ENCODE results near the gene ATL3. TPM values are rescaled to one million over a fixed set of nuclear protein-coding genes. Genes with fewer than 3 reads are reported as not detected.
"Not testable (repeated sequence)": the region's sequence is repeated elsewhere in the genome, so short reads cannot be mapped to it uniquely, and the experiment has no call there.

The ATL3 gene
- polyA plus RNA-seq, 3 donors: 7.7 to 21.3 (median 16.6) TPM

- H3K27ac ChIP-seq (ENCODE audit: low read depth, low read length): no peak overlapping the region
- 70 to 73% (median 73%) methylated on average over 3 of the region's 3 CpGs for WGBS, 3 donors
Measured at GRCh38 chr11:63639199-63639832, 31.9 kb downstream of the ATL3 start.

GRCh38 chr11:63638436-63638835 lies 32.7 kb downstream of the ATL3 start:
- WGBS, 3 donors: 95 to 97% (median 95%) methylated on average over 8 of the region's 8 CpGs
- H3K27ac ChIP-seq (ENCODE audit: low read depth, low read length): not testable (repeated sequence)

- no peak overlapping the region for H3K27ac ChIP-seq (ENCODE audit: low read depth, low read length)
- WGBS, 3 donors: 57 to 70% (median 65%) methylated on average over 10 of the region's 10 CpGs
Measured at GRCh38 chr11:63635762-63636465, 35.3 kb downstream of the ATL3 start.

- 94 to 99% (median 94%) methylated on average over 3 of the region's 3 CpGs for WGBS, 3 donors
- H3K27ac ChIP-seq (ENCODE audit: low read depth, low read length): no peak overlapping the region
Measured at GRCh38 chr11:63629426-63629825, 41.8 kb downstream of the ATL3 start.

GRCh38 chr11:63623513-63624140 lies 47.5 kb downstream of the ATL3 start:
- H3K27ac ChIP-seq (ENCODE audit: low read depth, low read length): no peak overlapping the region
- 53 to 61% (median 56%) methylated on average over 7 of the region's 7 CpGs for WGBS, 3 donors

GRCh38 chr11:63622323-63622722 lies 48.9 kb downstream of the ATL3 start:
- H3K27ac ChIP-seq (ENCODE audit: low read depth, low read length): no peak overlapping the region
- 25 to 63% (median 34%) methylated on average over 2 of the region's 2 CpGs for WGBS, 3 donors

- no peak overlapping the region for H3K27ac ChIP-seq (ENCODE audit: low read depth, low read length)
- 50 to 83% (median 61%) methylated on average over 1 of the region's 1 CpG for WGBS, 3 donors
Measured at GRCh38 chr11:63621071-63621470, 50.1 kb downstream of the ATL3 start.

GRCh38 chr11:63619967-63620366 lies 51.2 kb downstream of the ATL3 start:
- H3K27ac ChIP-seq (ENCODE audit: low read depth, low read length): no peak overlapping the region
- 33 to 70% (median 59%) methylated on average over 6 of the region's 6 CpGs for WGBS, 3 donors

- WGBS, 3 donors: 81 to 89% (median 89%) methylated on average over 5 of the region's 5 CpGs
- H3K27ac ChIP-seq (ENCODE audit: low read depth, low read length): not testable (repeated sequence)
Measured at GRCh38 chr11:63617686-63618085, 53.5 kb downstream of the ATL3 start.

- WGBS, 3 donors: 29 to 93% (median 93%) methylated on average over 3 of the region's 3 CpGs
- no peak overlapping the region for H3K27ac ChIP-seq (ENCODE audit: low read depth, low read length)
Measured at GRCh38 chr11:63616953-63617352, 54.2 kb downstream of the ATL3 start.

GRCh38 chr11:63614136-63614671 lies 57.0 kb downstream of the ATL3 start, which contains the start of gene PLAAT3:
TSS of gene PLAAT3 (minus strand) at chr11:63614433. CDS start at chr11:63614014, 419 bp downstream.
- H3K27ac ChIP-seq (ENCODE audit: low read depth, low read length): peak within 1 kb of the TSS; percentile 72
- 0 to 1% (median 0%) methylated on average over 39 to 53 of the region's 53 CpGs for WGBS, 3 donors

- H3K27ac ChIP-seq (ENCODE audit: low read depth, low read length): peak overlapping the region; percentile 72
- WGBS, 3 donors: 0 to 1% (median 1%) methylated on average over 43 to 45 of the region's 45 CpGs
Measured at GRCh38 chr11:63613517-63614135, 57.5 kb downstream of the ATL3 start.

- no peak overlapping the region for H3K27ac ChIP-seq (ENCODE audit: low read depth, low read length)
Measured at GRCh38 chr11:63612181-63612580, 59.0 kb downstream of the ATL3 start.

- WGBS, 3 donors: 53 to 70% (median 60%) methylated on average over 1 of the region's 1 CpG
Measured at GRCh38 chr11:63611395-63611747, 59.8 kb downstream of the ATL3 start.

GRCh38 chr11:63610604-63611394 lies 60.4 kb downstream of the ATL3 start:
- no peak overlapping the region for H3K27ac ChIP-seq (ENCODE audit: low read depth, low read length)
- 46 to 78% (median 50%) methylated on average over 14 of the region's 14 CpGs for WGBS, 3 donors

More at GRCh38 chr11:63611395-63611747, 59.8 kb downstream of the ATL3 start:
- no peak overlapping the region for H3K27ac ChIP-seq (ENCODE audit: low read depth, low read length)

- H3K27ac ChIP-seq (ENCODE audit: low read depth, low read length): peak overlapping the region; percentile 33
- 78 to 84% (median 84%) methylated on average over 14 of the region's 14 CpGs for WGBS, 3 donors
Measured at GRCh38 chr11:63609971-63610580, 61.1 kb downstream of the ATL3 start.

- 58 to 62% (median 58%) methylated on average over 4 of the region's 4 CpGs for WGBS, 3 donors
- no peak overlapping the region for H3K27ac ChIP-seq (ENCODE audit: low read depth, low read length)
Measured at GRCh38 chr11:63609536-63609935, 61.6 kb downstream of the ATL3 start.
